OCI-LY1 (cell line): Measurements from ENCODE around the gene PACRG.

Experiments
- H2AFZ ChIP-seq: fragments of 200-600 bp; sonication (generic), shearing (Covaris generic); 2 replicates; pipeline ENCODE4 v1.6.0; 2014; ENCODE audit warnings: antibody characterized with exemption, mild to moderate bottlenecking, low read length
- H3F3A ChIP-seq: fragments of 200-600 bp; sonication (generic), shearing (Covaris generic); 2 replicates; pipeline ENCODE4 v1.6.0; 2014; ENCODE audit warnings: mild to moderate bottlenecking, antibody characterized with exemption, low read length, moderate library complexity; ENCODE audit not compliant: insufficient read depth
- H3K27ac ChIP-seq: fragments of 200-600 bp; sonication (generic); 2 replicates; pipeline ENCODE4 v1.5.1; 2014; ENCODE audit warnings: low read length, mixed run types, mild to moderate bottlenecking, low read depth; ENCODE audit not compliant: poor library complexity, severe bottlenecking
- H3K27me3 ChIP-seq: fragments of 200-600 bp; sonication (generic); 2 replicates; pipeline ENCODE4 v1.6.0; 2014; ENCODE audit warnings: antibody characterized with exemption, mild to moderate bottlenecking, low read length, moderate library complexity; ENCODE audit not compliant: insufficient read depth
- H3K36me3 ChIP-seq: fragments of 200-600 bp; sonication (generic); 2 replicates; pipeline ENCODE4 v1.6.1; 2014; ENCODE audit warnings: mild to moderate bottlenecking, antibody characterized with exemption, low read length, moderate library complexity, mixed read lengths; ENCODE audit not compliant: insufficient read depth
- H3K4me1 ChIP-seq: fragments of 200-600 bp; sonication (generic); 2 replicates; pipeline ENCODE4 v1.5.1; 2014; ENCODE audit warnings: mild to moderate bottlenecking, low read length, moderate library complexity; ENCODE audit not compliant: insufficient read depth, severe bottlenecking
- H3K4me2 ChIP-seq: fragments of 200-600 bp; sonication (generic), shearing (Covaris generic); 2 replicates; pipeline ENCODE4 v1.6.1; 2014; ENCODE audit warnings: low read length
- H3K4me3 ChIP-seq: fragments of 200-600 bp; sonication (generic); 2 replicates; pipeline ENCODE4 v1.5.1; 2014; ENCODE audit warnings: low read length, low read depth, mild to moderate bottlenecking, mixed read lengths; ENCODE audit not compliant: poor library complexity, severe bottlenecking
- H3K79me2 ChIP-seq: fragments of 200-600 bp; shearing (Covaris generic); 2 replicates; pipeline ENCODE4 v1.6.1; 2016; ENCODE audit warnings: mixed run types, low read length, mixed read lengths; ENCODE audit not compliant: insufficient read depth
- H3K9ac ChIP-seq: fragments of 200-600 bp; sonication (generic), shearing (Covaris generic); 2 replicates; pipeline ENCODE4 v1.6.1; 2014; ENCODE audit warnings: mild to moderate bottlenecking, low read length, mixed read lengths
- H3K9me2 ChIP-seq: fragments of 200-600 bp; sonication (generic), shearing (Covaris generic); 2 replicates; pipeline ENCODE4 v1.6.1; 2014; ENCODE audit warnings: low read depth, mild to moderate bottlenecking, low read length, mixed read lengths
- H3K9me3 ChIP-seq: fragments of 200-600 bp; shearing (Covaris generic); 2 replicates; pipeline ENCODE4 v1.6.1; 2014; ENCODE audit warnings: low read length, mixed read lengths
- H4K20me1 ChIP-seq: fragments of 200-600 bp; sonication (generic), shearing (Covaris generic); 2 replicates; pipeline ENCODE4 v1.6.0; 2016; ENCODE audit warnings: mild to moderate bottlenecking, low read length; ENCODE audit not compliant: insufficient read depth
- EZH2 ChIP-seq: fragments of 200-600 bp; sonication (generic), shearing (Covaris generic); IDR thresholded peaks from 2 replicates; pipeline ENCODE4 v1.8.0; 2017; ENCODE audit warnings: borderline replicate concordance, mixed run types, mild to moderate bottlenecking, antibody characterized with exemption, low read length, moderate library complexity, mixed read lengths
- TF ChIP-seq, protein P1 (sequence below): fragments of 200-600 bp; sonication (generic), shearing (Covaris generic); IDR thresholded peaks from 2 replicates; pipeline ENCODE4 v1.5.1; 2017; ENCODE audit warnings: mild to moderate bottlenecking, antibody characterized with exemption, low read length, moderate library complexity, mixed read lengths

PACRG gene

GRCh38 chr6:163248051-163248450 lies 520.3 kb downstream of the PACRG start:
- Histone ChIP-seq H3K4me2 (no peak overlapping the region), H4K20me1 (no peaks in the 10 kb centered on the region), H3K79me2 (no peaks in the 10 kb centered on the region), H3K27ac (no peak overlapping the region), H2AFZ (no peak overlapping the region), H3K9ac (no peak overlapping the region), H3K9me2 (no peaks in the 10 kb centered on the region), H3K36me3 (no peaks in the 10 kb centered on the region), H3K4me1 (no peaks in the 10 kb centered on the region), H3K9me3 (no peaks in the 10 kb centered on the region), H3K27me3 (no peaks in the 10 kb centered on the region), H3K4me3 (no peak overlapping the region), H3F3A (no peaks in the 10 kb centered on the region)
- no peak for TF ChIP-seq EZH2
- TF ChIP-seq, protein P1, sequence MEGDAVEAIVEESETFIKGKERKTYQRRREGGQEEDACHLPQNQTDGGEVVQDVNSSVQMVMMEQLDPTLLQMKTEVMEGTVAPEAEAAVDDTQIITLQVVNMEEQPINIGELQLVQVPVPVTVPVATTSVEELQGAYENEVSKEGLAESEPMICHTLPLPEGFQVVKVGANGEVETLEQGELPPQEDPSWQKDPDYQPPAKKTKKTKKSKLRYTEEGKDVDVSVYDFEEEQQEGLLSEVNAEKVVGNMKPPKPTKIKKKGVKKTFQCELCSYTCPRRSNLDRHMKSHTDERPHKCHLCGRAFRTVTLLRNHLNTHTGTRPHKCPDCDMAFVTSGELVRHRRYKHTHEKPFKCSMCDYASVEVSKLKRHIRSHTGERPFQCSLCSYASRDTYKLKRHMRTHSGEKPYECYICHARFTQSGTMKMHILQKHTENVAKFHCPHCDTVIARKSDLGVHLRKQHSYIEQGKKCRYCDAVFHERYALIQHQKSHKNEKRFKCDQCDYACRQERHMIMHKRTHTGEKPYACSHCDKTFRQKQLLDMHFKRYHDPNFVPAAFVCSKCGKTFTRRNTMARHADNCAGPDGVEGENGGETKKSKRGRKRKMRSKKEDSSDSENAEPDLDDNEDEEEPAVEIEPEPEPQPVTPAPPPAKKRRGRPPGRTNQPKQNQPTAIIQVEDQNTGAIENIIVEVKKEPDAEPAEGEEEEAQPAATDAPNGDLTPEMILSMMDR, result no peak

DNA sequence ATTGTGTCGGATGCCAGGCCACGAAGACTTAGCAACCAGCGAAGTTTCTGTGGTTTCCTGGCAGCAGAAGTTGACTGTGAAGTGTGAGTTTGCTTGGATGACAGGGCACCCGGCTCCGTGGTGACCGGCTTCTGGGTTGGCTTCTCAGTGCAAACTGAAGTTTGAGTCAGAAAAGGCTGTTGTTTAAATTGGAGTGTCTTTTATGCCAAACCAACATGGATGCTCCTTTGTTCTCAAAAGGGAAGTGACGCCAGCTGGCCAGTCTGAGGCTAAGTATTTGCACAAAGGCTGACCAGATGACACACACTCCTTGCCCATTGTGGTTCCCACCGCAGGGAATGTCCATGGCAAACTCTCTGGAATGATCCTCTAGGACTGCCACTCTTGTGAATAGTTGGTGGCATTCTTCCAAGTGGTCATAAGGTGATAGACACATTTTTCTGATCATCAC lies 521.9 kb downstream of the PACRG start:
- TF ChIP-seq, protein P1, result no peak
- TF ChIP-seq EZH2, result no peak
- H4K20me1 ChIP-seq, result no peaks in the 10 kb centered on the region
- no peaks in the 10 kb centered on the region for H3F3A ChIP-seq
- no peaks in the 10 kb centered on the region for H3K79me2 ChIP-seq
- no peak overlapping the region for H3K9ac ChIP-seq
- no peak overlapping the region for H3K4me2 ChIP-seq
- no peak overlapping the region for H3K27ac ChIP-seq
- no peak overlapping the region for H3K4me3 ChIP-seq
- no peaks in the 10 kb centered on the region for H3K36me3 ChIP-seq
- H3K9me3 ChIP-seq, result no peaks in the 10 kb centered on the region
- H3K27me3 ChIP-seq, result no peaks in the 10 kb centered on the region
- no peaks in the 10 kb centered on the region for H3K9me2 ChIP-seq
- no peak overlapping the region for H2AFZ ChIP-seq
- H3K4me1 ChIP-seq, result no peaks in the 10 kb centered on the region

DNA sequence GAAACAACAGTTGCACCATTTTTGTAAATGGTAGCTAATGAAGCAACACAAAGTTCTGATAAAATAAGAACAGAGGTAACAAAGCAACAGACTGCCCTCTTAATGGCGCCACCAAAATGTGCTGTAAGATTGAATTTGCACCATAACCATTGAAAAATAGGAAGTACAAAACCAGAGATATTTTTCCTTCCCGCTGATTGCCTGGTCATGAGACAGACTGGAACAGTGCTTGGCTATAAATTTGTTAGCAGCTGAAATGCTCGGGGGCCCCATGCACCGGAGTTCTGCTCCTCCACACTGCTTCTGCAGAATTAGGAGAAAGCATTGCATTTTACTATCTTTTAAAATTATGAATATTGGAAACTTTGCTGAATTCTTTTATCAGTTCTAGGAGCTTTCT lies 522.3 kb downstream of the PACRG start:
- no peaks in the 10 kb centered on the region for H3K9me2 ChIP-seq
- no peaks in the 10 kb centered on the region for H3K4me1 ChIP-seq
- H3K79me2 ChIP-seq, result no peaks in the 10 kb centered on the region
- H3K27ac ChIP-seq, result no peak overlapping the region
- H3K9me3 ChIP-seq, result no peaks in the 10 kb centered on the region
- H3F3A ChIP-seq, result no peaks in the 10 kb centered on the region
- H4K20me1 ChIP-seq, result no peaks in the 10 kb centered on the region
- no peak overlapping the region for H3K4me2 ChIP-seq
- TF ChIP-seq, protein P1, result no peak
- no peak for TF ChIP-seq EZH2
- H2AFZ ChIP-seq, result no peak overlapping the region
- H3K4me3 ChIP-seq, result no peak overlapping the region
- H3K9ac ChIP-seq, result no peak overlapping the region
- no peaks in the 10 kb centered on the region for H3K36me3 ChIP-seq
- H3K27me3 ChIP-seq, result no peaks in the 10 kb centered on the region
